ENCODE results near the gene MINDY2.

The MINDY2 gene

GRCh38 chr15:58770857-58771620, at the start of gene MINDY2:
TSS of gene MINDY2 (plus strand) at chr15:58771302. CDS start at chr15:58771396, 94 bp downstream.
- DNase-seq (ENCODE audit: low read depth) = peak; percentile 94

- no peak for DNase-seq (ENCODE audit: low read depth)
Observed at GRCh38 chr15:58724466-58724865, 46.6 kb upstream of the MINDY2 start.

- no peak for DNase-seq (ENCODE audit: low read depth)
Observed at GRCh38 chr15:58726867-58727266, 44.2 kb upstream of the MINDY2 start.

GRCh38 chr15:58731756-58732535, 39.2 kb upstream of the MINDY2 start:
- DNase-seq (ENCODE audit: low read depth) = no peak

GRCh38 chr15:58732625-58733363, 38.3 kb upstream of the MINDY2 start:
- DNase-seq (ENCODE audit: low read depth) = no peak

- no peak for DNase-seq (ENCODE audit: low read depth)
Observed at GRCh38 chr15:58734859-58735258, 36.2 kb upstream of the MINDY2 start.

GRCh38 chr15:58736018-58736643, 35.0 kb upstream of the MINDY2 start:
- DNase-seq (ENCODE audit: low read depth) = no peak

- no peak for DNase-seq (ENCODE audit: low read depth)
Observed at GRCh38 chr15:58737298-58737697, 33.8 kb upstream of the MINDY2 start.

GRCh38 chr15:58738046-58738707, 32.9 kb upstream of the MINDY2 start:
- DNase-seq (ENCODE audit: low read depth) = no peak

GRCh38 chr15:58740436-58740835, 30.7 kb upstream of the MINDY2 start:
- no peak for DNase-seq (ENCODE audit: low read depth)

GRCh38 chr15:58741032-58741431, 30.1 kb upstream of the MINDY2 start:
- DNase-seq (ENCODE audit: low read depth) = no peak

- no peak for DNase-seq (ENCODE audit: low read depth)
Observed at GRCh38 chr15:58742022-58742813, 28.9 kb upstream of the MINDY2 start.

- DNase-seq (ENCODE audit: low read depth) = no peak
Observed at GRCh38 chr15:58742819-58743502, 28.1 kb upstream of the MINDY2 start.

- no peak for DNase-seq (ENCODE audit: low read depth)
Observed at GRCh38 chr15:58746174-58746573, 24.9 kb upstream of the MINDY2 start.

- no peak for DNase-seq (ENCODE audit: low read depth)
Observed at GRCh38 chr15:58748040-58748851, 22.9 kb upstream of the MINDY2 start.

- DNase-seq (ENCODE audit: low read depth) = no peak
Observed at GRCh38 chr15:58748852-58749531, 22.1 kb upstream of the MINDY2 start.

- peak; percentile 95 for DNase-seq (ENCODE audit: low read depth)
Observed at GRCh38 chr15:58749532-58750337, 21.4 kb upstream of the MINDY2 start, which contains the start of gene ADAM10. TSS of gene ADAM10 (minus strand) at chr15:58749707. CDS start at chr15:58749534, 173 bp downstream.

GRCh38 chr15:58752716-58753115, 18.4 kb upstream of the MINDY2 start:
- no peak for DNase-seq (ENCODE audit: low read depth)
